Muscle layer of colon (tissue), 2 donors: ENCODE results near the gene ADGRD1.

ENCODE experiments used
- H3K27ac ChIP-seq: one replicate; pipeline ENCODE4 v1.7.0; 2013; ENCODE audit warnings: low read depth, mild to moderate bottlenecking, low read length, moderate library complexity
- H3K27me3 ChIP-seq, 2 donors: one replicate each; pipeline ENCODE4 v1.7.0; 2013; ENCODE audit warnings: low read length in 2 of 2, mild to moderate bottlenecking in 2 of 2; ENCODE audit not compliant: insufficient read depth in 2 of 2, control insufficient read depth in 1 of 2
- H3K36me3 ChIP-seq: one replicate; pipeline ENCODE4 v1.7.0; 2013; ENCODE audit warnings: mild to moderate bottlenecking, low read length; ENCODE audit not compliant: insufficient read depth
- H3K4me1 ChIP-seq: one replicate; pipeline ENCODE4 v1.7.0; 2013; ENCODE audit warnings: mild to moderate bottlenecking, low read length; ENCODE audit not compliant: insufficient read depth
- H3K4me3 ChIP-seq, 2 donors: one replicate each; pipeline ENCODE4 v1.7.0; 2013; ENCODE audit warnings: low read length in 2 of 2, low read depth in 1 of 2, mild to moderate bottlenecking in 1 of 2, moderate library complexity in 1 of 2
- H3K9ac ChIP-seq: one replicate; pipeline ENCODE4 v1.7.0; 2013; ENCODE audit warnings: low read length
- H3K9me3 ChIP-seq: one replicate; pipeline ENCODE4 v1.7.0; 2013; ENCODE audit warnings: mild to moderate bottlenecking, low read length
- donor health status: abdominal sarcoma.
- donor health status: Adenocarcinoma of cecum.

ADGRD1 gene

GRCh38 chr12:131051155-131051473 is 97.4 kb downstream of the ADGRD1 start:
- H3K27ac ChIP-seq, result no peak overlapping the region
- no peaks in the 10 kb centered on the region for H3K36me3 ChIP-seq
- no peak overlapping the region for H3K4me3 ChIP-seq
- no peaks in the 10 kb centered on the region for H3K27me3 ChIP-seq
- H3K9me3 ChIP-seq, result no peaks in the 10 kb centered on the region
- no peak overlapping the region for H3K9ac ChIP-seq
- H3K4me1 ChIP-seq, result no peaks in the 10 kb centered on the region

- Histone ChIP-seq H3K36me3 (no peaks in the 10 kb centered on the region), H3K9me3 (no peaks in the 10 kb centered on the region), H3K27ac (no peak overlapping the region), H3K9ac (no peak overlapping the region), H3K27me3 (no peaks in the 10 kb centered on the region), H3K4me3 (no peak overlapping the region), H3K4me1 (no peaks in the 10 kb centered on the region)
Measured at GRCh38 chr12:131052063-131052781, 98.5 kb downstream of the ADGRD1 start.

- no peaks in the 10 kb centered on the region for H3K4me1 ChIP-seq
- no peaks in the 10 kb centered on the region for H3K27me3 ChIP-seq
- no peaks in the 10 kb centered on the region for H3K36me3 ChIP-seq
- no peak overlapping the region for H3K27ac ChIP-seq
- no peak overlapping the region for H3K4me3 ChIP-seq
- H3K9me3 ChIP-seq, result no peaks in the 10 kb centered on the region
- H3K9ac ChIP-seq, result no peak overlapping the region
Measured at GRCh38 chr12:131052929-131053328, 99.2 kb downstream of the ADGRD1 start.

GRCh38 chr12:131053567-131053966 is 99.9 kb downstream of the ADGRD1 start:
- H3K9me3 ChIP-seq, result no peaks in the 10 kb centered on the region
- no peak overlapping the region for H3K27ac ChIP-seq
- H3K4me3 ChIP-seq, result no peak overlapping the region
- no peaks in the 10 kb centered on the region for H3K36me3 ChIP-seq
- H3K9ac ChIP-seq, result no peak overlapping the region
- no peaks in the 10 kb centered on the region for H3K27me3 ChIP-seq
- no peaks in the 10 kb centered on the region for H3K4me1 ChIP-seq

- H3K36me3 ChIP-seq, result no peaks in the 10 kb centered on the region
- no peaks in the 10 kb centered on the region for H3K9me3 ChIP-seq
- H3K27ac ChIP-seq, result no peak overlapping the region
- H3K4me1 ChIP-seq, result no peaks in the 10 kb centered on the region
- H3K9ac ChIP-seq, result no peak overlapping the region
- H3K27me3 ChIP-seq, result no peaks in the 10 kb centered on the region
- no peak overlapping the region for H3K4me3 ChIP-seq
Measured at GRCh38 chr12:131054345-131055092, 100.8 kb downstream of the ADGRD1 start.

GRCh38 chr12:131055093-131055465 is 101.4 kb downstream of the ADGRD1 start:
- Histone ChIP-seq H3K36me3 (no peaks in the 10 kb centered on the region), H3K27ac (no peak overlapping the region), H3K9me3 (no peaks in the 10 kb centered on the region), H3K9ac (no peak overlapping the region), H3K4me1 (no peaks in the 10 kb centered on the region), H3K27me3 (no peaks in the 10 kb centered on the region), H3K4me3 (no peak overlapping the region)

GRCh38 chr12:131055596-131056233 is 102.0 kb downstream of the ADGRD1 start:
- no peak overlapping the region for H3K27ac ChIP-seq
- no peaks in the 10 kb centered on the region for H3K9me3 ChIP-seq
- H3K4me3 ChIP-seq, result no peak overlapping the region
- no peaks in the 10 kb centered on the region for H3K4me1 ChIP-seq
- H3K9ac ChIP-seq, result no peak overlapping the region
- H3K36me3 ChIP-seq, result no peaks in the 10 kb centered on the region
- no peaks in the 10 kb centered on the region for H3K27me3 ChIP-seq

- Histone ChIP-seq H3K9ac (no peak overlapping the region), H3K4me3 (no peak overlapping the region)
Measured at GRCh38 chr12:131056626-131057025, 102.9 kb downstream of the ADGRD1 start.

GRCh38 chr12:131057211-131057721 is 103.6 kb downstream of the ADGRD1 start:
- no peak overlapping the region for H3K4me3 ChIP-seq
- H3K4me1 ChIP-seq, result no peaks in the 10 kb centered on the region

More at GRCh38 chr12:131056626-131057025, 102.9 kb downstream of the ADGRD1 start:
- no peaks in the 10 kb centered on the region for H3K9me3 ChIP-seq
- H3K27ac ChIP-seq, result no peak overlapping the region
- no peaks in the 10 kb centered on the region for H3K4me1 ChIP-seq
- H3K36me3 ChIP-seq, result no peaks in the 10 kb centered on the region
- H3K27me3 ChIP-seq, result no peaks in the 10 kb centered on the region

GRCh38 chr12:131057722-131058515 is 104.2 kb downstream of the ADGRD1 start:
- Histone ChIP-seq H3K4me1 (no peaks in the 10 kb centered on the region), H3K27me3 (no peaks in the 10 kb centered on the region), H3K27ac (no peak overlapping the region), H3K4me3 (no peak overlapping the region), H3K9me3 (no peaks in the 10 kb centered on the region), H3K9ac (no peak overlapping the region), H3K36me3 (no peaks in the 10 kb centered on the region)

More at GRCh38 chr12:131057211-131057721, 103.6 kb downstream of the ADGRD1 start:
- H3K9ac ChIP-seq, result no peak overlapping the region
- no peak overlapping the region for H3K27ac ChIP-seq
- H3K27me3 ChIP-seq, result no peaks in the 10 kb centered on the region
- H3K36me3 ChIP-seq, result no peaks in the 10 kb centered on the region
- H3K9me3 ChIP-seq, result no peaks in the 10 kb centered on the region

GRCh38 chr12:131058700-131059099 is 105.0 kb downstream of the ADGRD1 start:
- H3K9ac ChIP-seq, result no peak overlapping the region
- no peaks in the 10 kb centered on the region for H3K36me3 ChIP-seq
- H3K4me1 ChIP-seq, result no peaks in the 10 kb centered on the region
- H3K4me3 ChIP-seq, result no peak overlapping the region
- no peak overlapping the region for H3K27ac ChIP-seq
- H3K9me3 ChIP-seq, result no peaks in the 10 kb centered on the region
- no peaks in the 10 kb centered on the region for H3K27me3 ChIP-seq
